ENCODE results near the gene LGR4.
"Not testable (repeated sequence)": the region's sequence is repeated elsewhere in the genome, so short reads cannot be mapped to it uniquely, and the experiment has no call there.

Gene LGR4

DNA sequence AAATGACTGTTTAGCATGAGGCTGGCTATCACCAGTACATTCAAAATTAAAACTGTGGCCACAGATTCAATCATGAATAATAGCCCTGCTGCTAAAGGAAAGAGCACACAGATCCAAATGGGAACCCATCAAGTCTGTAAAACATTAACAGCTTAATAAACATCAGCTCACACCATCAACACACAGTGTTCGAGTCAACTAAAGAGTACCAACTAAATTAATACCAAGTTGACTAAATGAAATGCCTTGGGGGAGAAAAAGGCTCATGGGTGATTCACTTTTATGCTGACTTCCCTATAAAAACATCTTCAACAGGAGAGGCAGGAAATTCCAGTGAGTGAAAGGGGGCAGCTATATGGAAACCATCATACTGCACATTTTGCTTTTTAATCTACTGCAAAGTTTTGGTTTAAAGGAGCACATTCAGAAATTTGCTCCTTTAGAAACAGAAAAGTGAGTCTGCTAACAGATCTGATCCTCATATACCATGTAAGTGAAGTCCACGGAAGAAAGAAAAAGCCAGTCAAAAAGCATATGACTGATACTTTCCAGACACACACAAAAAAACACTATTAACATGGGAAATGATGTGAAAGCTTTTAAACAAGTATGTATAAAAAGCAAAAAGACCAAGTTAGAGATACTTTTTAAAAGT, 16.3 kb downstream of the LGR4 start:
- no peak for DNase-seq

DNA sequence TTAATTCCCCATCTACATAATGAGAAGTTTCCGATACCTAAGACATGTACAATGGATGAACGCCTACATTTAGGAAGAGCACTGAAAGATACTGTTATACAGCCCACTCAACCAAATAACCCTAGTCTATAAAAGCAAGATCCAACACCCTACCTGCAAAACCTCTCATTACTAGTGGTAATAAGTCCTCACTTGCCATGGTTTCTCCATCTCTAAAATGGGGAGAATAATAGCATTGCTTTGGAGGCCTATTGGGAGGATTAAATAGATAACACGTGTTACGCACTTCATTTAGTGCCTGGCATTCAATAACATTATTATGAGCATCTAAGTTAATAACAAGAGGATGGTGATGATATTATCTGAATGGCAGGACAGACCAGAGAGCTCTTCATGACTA, 16.9 kb downstream of the LGR4 start:
- no peak for DNase-seq

DNA sequence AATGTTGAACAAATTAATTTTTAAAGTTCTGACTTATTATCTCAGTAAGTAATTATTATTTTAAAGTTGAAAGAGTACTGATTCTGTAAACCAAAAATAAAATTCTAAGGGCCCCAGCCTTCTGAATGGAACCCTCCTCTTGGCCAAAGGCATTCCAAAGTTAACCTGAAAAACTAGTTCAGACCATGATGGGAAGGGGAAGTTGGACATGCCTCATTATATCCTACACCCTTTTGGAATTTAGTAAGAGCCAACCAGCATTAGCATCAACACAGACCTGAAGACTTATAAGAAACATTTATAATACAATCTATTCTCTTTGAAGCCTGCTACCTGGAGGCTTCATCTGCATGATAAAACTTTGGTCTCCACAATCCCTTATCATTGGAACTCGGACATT, 18.9 kb downstream of the LGR4 start:
- no peak for DNase-seq

DNA sequence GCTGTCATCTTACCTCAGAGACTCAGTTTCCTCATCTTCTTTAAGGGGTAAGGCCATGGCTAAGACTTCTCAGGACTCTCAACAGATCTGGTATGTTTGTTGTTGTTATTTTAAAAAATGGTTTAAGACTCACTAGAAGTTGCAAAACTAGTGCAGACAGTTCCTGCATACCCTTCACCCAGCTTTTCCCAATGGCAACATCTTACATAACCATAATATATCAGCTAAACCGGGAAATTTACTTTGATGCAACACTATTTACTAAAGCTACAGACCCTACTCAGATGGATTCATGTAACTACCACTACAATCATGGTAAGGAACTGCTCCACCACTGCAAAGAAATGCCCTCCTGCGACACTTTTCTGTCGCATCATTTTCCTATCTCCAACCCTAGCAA, 20.4 kb downstream of the LGR4 start:
- DNase-seq = no peak

DNA sequence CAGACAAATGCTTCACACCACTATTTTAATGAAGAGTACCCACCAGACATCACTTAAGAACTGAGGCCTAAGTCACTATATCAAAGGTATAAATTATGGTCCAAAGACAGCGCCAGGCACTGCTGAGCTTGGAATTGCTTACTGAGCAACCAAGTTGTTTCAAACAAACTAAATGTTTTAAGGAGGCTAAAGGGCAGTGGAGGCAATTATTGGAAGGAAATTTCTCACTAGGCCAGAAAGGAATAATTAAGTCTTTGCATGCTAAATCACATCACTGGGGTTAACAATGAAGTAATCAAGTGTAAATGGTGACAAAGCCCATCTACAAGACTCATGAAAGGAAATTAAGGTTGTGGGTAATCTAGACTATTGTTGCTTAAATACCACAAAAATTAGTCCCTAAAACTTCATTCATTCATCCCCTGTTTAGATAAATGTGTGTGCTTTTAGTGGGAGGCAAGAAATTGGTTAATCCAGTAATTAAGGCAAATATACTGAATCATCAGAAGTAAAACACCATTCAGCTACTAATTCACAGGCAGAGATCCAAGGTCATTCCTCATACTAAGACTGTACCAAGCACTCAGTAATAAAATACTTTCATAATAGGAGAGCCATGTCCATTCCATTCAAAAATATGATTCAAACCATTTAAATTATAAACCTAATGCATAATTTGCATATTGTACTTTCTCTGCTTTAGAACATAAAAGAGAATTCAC, 21.2 kb downstream of the LGR4 start:
- no peak for DNase-seq

DNA sequence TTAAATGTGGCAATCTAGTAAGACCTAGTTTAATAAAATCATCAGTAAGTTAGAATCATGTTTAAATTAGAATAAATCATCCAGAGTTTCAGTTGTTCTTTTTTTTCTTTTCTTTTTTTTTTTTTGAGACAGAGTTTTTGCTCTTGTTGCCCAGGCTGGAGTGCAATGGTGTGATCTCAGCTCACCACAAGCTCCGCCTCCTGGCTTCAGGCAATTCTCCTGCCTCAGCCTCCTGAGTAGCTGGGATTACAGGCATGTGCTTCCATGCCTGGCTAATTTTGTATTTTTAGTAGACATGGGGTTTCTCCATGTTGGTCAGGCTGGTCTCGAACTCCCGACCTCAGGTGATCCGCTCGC, 24.4 kb downstream of the LGR4 start:
- DNase-seq = not testable (repeated sequence)

DNA sequence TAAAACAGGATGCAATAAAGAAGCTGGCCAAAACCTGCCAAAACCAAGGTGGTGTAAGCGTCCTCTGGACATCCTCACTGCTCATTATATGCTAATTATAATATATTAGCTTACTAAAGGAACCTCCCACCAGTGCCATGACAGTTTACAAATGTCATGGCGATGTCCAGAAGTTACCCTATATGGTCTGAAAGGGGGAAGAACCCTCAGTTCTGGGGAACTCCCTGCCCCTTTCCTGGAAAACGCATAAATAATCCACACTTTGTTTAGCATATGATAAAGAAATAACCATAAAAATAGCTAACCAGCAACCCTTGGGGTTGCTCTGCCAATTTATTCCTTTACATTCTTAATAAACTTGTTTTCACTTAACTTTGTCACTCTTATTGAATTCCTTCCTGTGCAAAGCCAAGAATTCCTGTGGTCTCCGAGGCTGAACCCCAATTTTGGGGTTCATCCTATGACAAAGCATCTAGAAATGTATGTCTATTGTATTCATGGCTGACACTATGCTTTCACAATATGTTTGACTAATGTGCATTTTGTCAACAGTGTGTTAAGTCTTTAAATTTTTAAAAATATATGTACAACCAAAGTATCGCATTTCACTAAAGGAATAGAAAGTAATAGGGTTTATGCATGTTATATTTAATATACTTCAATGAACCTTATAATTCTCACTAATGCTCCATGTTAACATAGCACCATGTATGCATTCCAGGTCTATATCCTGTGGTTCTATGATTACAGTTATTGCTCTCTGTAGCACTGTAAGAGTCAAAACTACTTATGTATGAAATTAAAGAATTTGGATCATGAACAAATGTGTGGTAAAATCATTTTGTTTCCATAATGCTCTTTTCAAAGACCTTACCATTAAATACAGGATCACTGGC, 25.1 kb downstream of the LGR4 start:
- no peak for DNase-seq

DNA sequence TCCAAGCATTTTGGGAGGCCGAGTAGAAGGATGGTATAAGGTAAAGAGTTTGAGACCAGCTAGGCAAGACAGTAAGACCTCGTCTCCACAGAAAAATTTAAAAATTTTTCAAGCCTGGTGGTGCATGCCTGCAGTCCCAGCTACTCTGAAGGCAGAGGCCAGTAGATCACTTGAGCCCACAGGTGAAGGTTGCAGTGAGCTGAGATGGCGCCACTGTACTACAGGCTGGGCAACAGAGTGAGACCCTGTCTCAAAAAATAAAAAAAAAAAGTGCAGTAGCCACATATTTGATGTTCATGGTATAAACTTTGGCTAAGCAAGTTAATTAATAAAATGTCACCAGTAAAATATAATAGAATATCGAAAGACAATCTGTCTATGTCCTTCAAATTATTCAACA, 27.0 kb downstream of the LGR4 start:
- no peak for DNase-seq

DNA sequence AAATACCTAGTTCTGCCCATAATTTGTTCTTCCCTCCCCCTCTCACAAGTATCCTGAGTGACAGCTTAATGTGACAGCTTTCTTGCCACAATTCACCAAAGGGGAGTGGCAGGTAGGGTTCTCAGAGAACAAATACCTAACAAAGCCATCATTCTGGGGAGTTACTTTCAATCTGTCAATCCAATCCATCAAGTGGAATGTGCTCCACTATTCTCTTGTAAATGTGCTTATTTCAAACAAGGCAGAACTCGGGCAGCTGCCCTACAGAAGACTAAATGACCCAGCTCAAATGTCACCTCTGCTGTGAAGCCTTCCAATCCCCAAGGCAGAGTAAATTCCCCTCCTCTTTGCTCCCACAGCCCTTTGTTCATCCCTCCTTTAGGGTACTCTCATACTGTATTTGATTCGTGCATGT, 27.8 kb downstream of the LGR4 start:
- no peak for DNase-seq

DNA sequence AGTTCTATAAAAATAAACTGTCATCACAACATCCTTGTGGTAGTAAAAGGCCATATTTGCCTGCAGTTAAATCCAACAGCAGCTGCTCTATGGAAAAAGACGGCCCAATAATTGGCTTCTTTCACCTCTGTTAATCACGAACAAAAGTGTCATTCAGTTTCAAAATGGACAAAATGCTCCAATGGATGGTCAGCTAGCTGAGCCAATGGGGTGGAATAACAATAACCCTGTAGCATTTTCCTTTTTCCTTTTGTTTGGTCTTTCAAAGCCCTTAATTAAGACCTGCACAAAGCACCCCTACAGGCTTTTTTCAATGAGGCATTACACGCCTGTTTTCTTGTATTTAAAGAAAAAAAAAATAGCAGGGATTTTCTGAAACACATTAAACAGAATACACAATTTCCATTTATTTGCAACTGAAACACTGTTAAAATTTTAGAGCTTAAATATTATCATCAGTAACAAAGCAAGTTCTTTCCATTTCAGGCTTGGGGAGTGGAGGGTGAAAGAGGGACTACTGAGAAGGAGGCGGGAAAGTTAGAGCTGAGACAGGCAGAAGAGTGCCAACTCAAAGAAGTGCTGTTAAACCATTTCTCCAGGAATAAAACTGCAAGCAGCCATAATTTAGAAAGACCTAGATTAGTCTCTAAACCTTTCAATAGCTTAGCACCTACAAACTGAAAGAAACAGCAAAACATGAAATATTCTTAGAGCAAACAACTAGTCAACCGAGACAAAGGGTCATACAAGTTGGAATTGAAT, 28.7 kb downstream of the LGR4 start:
- DNase-seq = no peak

DNA sequence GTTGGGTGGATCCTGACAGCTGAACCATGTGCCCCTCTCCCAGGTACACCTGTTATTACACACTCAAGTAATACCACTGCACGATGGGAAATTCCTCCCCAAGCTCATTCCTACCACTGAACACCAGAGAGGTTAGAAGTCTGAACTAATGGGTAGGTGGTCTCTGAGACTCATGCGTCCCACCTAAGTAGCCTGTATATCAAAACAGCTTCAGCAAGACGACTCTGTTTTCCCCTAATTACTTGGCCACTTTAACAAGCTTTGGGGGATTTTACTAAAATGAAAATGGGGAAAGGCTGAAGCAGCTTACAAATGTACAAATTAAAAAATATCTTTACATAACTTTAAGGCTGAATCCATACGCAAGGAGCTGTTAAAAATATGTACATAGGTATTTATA, 29.4 kb downstream of the LGR4 start:
- DNase-seq = no peak

DNA sequence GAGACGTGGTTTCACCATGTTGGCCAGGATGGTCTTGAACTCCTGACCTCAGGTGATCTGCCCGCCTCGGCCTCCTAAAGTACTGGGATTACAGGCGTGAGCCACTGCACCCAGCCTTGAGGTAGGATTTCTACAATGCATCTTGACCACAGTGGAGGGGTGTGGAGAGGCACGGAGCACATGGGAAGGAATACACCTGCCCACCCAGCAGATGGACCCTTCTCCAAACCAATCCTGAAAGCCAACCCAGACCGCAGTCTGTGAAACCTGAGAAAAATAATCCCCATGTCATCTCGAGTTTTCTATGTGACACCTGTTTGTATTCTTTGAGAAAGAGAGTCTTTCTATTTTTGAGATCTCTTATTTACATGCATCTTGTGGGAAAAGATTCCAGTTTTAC, 32.5 kb downstream of the LGR4 start:
- no peak for DNase-seq

DNA sequence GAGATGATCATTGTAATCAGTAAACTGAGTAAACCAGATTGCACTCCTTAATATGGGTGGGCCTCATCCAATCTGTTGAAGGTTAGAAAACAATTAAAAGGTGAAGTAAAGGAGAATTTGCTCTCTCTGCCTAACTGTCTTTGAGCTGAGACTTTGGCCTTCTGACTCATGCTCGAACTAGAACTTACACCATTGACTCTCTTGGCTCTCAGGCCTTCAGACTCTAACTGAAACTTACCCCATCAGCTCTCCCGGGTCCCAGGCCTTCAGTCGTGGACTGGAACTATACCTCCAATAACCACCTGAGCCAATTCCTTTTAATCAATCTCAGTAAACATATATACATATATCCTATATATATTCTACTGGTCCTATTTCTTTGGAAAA, 34.0 kb downstream of the LGR4 start:
- DNase-seq = no peak

DNA sequence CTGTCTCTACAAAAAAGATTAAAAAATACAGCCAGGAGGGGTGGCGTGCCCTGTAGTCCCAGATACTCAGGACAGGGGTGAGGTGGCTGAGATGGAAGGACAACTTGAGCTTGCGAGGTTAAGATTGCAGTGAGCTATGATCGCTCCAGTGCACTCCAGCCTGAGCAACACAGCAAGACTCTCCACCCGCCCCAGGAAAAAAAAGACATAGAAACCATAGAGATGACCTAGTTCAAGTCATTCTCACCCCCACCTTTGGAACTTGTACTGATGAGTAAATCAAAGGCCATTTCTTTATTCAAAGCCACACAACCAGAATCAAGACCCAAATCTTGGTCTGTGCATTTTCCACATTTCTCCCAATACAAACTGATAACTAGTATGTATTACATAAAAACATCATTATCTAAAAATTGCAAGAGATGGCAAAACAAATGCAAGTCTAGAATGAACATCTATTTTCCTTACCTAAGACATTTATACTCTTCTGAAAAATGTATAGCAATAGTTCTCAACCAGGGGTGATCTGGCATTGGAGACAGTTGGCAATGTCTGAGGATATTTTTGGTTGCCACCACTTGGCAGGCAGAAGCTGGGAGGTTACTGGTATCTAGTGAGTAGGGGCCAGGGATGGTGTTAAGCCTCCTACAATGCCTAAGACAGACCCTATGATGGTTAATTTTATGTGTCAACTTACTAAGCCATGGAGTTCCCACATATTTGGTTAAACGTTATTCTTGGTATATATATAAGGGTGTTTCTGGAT, 34.6 kb downstream of the LGR4 start:
- no peak for DNase-seq

DNA sequence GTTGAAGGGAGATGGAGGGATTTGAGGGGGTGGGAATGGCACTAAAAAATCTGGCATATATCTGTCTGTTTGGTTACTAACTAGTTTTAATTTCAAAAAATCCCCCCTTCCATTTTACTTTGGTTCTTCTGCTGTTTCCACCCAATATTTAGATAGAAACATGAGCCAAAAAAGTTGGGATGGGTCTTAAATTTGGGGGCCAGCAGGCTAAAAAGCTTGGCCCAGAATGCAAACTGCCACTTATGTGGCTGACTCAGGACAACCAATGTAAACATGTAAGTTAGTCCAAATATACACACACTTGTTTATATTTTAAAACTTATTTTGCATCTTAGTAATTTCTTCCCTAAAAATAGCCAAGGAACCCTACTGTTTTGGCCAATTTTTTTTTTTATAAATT, 35.7 kb downstream of the LGR4 start:
- DNase-seq = no peak

DNA sequence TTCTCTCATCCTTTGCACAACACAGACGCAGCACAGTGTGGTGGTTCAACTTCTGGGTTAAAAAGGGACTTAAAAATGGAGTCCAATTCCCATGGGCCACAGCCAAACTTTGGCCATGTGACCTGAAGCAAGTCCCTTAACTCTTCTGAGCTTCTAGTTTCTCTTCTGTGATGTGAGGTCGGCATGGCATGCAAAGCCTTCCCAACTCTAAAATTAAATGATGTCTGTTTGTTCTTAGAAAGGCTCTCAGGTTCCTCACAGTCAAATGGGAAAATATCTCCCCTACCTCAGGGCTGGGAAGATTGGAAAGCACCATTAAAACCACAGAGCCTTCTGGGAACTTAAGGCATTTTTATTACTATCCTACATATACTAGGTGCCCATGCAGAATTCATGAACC, 38.8 kb downstream of the LGR4 start:
- DNase-seq = no peak

DNA sequence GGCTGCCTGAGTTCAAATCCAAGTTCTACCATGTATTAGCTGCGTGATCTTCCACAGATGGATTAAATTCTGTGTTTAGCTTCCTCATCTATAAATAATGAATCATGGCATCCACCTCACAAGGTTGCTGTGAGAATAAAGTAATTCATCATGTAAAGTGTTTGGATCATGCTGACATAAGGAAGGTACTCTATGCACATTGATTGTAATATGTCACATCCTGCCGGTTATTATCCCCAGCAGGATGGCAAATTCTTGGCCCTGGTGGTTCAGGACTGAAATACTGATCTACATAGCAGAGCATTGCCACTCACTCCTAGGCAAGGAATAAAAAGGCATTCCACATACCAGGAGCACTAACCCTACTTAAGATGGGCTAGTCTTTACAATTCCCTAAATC, 40.8 kb downstream of the LGR4 start:
- DNase-seq = no peak

DNA sequence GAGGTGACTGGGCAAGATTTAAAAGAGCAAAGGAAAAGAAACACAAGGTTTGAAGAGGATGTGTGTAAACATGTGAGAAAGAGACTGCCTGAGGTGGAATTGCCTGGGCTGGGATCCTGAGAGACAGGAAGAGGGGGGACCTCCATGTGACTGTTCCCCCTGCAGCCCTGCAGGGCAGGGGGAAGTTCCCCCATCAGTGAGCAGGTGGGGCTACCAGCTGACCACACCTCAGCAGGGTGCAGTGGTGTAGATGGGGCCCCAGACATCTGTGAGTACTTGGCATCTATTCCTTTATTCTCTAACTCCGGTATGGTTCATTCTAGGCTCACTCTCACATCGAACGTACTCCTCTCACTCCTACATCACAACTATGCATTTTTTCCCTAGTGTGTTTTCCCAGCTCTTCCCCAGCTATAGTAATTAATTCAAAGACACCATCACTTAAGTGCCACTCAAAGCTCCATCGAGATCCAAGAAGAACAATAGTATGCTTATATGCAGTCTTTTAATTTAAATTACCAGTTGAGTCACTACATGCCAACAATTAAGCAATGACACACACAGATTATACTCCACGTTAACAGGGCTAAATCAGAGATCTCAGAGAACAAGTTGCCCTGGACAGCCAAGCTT, 42.7 kb downstream of the LGR4 start:
- DNase-seq = no peak

DNA sequence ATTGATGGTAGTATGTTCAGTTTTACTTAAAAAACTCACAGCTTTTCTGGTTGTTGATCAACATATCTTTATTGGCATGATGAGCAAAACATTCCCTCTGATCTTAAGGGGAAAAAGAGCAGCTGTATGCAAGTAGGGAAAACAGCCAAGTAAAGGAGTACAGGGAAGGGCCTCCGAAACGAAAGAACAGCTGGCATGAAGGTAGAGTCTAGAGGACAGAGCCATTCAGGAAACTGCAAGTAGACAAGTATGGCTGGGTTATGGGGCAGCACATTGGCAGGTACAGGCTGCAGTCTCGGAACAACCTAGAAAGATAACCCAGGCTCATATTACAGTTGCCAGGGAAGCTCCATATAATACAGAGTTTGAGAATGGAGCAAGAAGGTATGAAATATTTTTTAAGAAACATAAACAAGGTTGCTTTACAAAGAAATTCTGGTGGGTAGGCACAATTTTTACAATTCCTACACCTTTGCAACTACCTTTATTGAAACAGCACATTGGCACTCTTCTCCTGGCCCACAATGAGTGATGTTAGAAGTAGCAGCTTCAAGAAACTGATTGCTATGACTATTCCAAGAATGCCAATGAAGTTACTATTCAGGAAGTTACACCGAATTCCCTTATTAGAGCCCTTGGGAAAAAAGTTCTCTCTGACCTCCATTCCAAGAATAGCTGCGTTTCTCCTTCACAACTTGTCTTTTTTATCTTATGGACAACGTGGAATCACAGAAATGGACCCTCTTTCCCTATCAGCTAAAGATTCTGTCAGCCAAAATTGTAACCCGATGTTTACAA, 45.2 kb downstream of the LGR4 start:
- no peak for DNase-seq

DNA sequence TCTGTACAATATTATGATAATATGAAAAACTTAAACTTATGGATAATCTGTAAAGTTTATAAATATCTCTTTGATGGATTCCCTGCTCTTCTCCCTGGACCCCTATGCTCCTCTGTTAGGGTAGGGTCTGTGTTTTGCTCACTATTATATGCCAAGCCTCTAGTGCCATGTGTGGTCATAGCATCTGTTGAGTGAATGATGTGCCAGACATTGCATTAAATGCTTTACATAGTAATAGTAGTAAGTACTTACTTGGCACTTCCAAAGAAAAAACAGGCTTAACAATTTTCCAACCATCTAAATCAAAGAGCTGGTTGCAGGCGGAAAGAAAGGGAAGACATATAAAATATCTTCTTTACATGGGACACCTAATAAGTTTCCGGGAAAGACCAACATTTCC, 46.8 kb downstream of the LGR4 start:
- DNase-seq = no peak

DNA sequence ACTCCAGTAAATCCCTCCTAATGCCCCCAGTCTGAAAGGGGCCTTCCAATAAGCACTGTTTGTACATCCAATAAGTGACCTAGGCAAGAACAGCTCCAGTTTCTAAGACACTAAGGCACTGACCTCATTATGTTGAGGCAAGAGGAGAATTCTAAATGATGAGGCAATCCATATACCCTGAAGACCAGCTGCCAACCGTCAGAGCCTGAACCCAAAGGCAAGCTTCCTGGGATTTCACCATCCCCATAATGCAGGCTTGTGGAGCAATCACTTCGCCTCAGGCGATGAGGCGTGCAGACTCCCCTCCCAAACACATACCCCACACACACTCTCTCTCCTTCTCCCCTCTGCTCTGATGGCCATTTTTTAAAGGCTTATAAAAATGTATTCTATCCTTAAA, 49.5 kb downstream of the LGR4 start:
- no peak for DNase-seq
